HepG2 (cell line): ENCODE results near the gene MRI1. TPM values are rescaled to one million over a fixed set of nuclear protein-coding genes. Genes with fewer than 3 reads are reported as not detected.
A peak's percentile ranks its signal among the peaks of the same experiment; 100 is the strongest.

Source experiments
- ATF1 ChIP-seq: IDR thresholded peaks from 2 replicates; pipeline ENCODE4 v1.6.1; 2016; ENCODE audit warnings: mild to moderate bottlenecking, control low read depth
- CBX2 ChIP-seq, 2 experiments: fragments of 200-600 bp in 1 of 2; sonication (generic); formaldehyde crosslinking in 1 of 2; IDR thresholded peaks; 2 replicates each; pipeline versions ENCODE4 v1.7.0 to v1.8.1; 2018 to 2022; ENCODE audit warnings: low read depth in 2 of 2, low read length in 1 of 2, mild to moderate bottlenecking in 1 of 2, missing genetic modification reagents in 1 of 2
- CEBPB ChIP-seq: IDR thresholded peaks from 2 replicates; pipeline ENCODE4 v1.6.1; 2011; ENCODE audit warnings: low read depth, low read length, improper control_type of control experiment, borderline replicate concordance
- E2F5 ChIP-seq: sonication (generic); formaldehyde crosslinking; conservative IDR thresholded peaks from 2 replicates; pipeline ENCODE4 v1.4.0; 2020; ENCODE audit warnings: missing genetic modification reagents
- ERF ChIP-seq: IDR thresholded peaks from 2 replicates; pipeline ENCODE4 v1.6.1; 2018; ENCODE audit warnings: missing biosample characterization, missing genetic modification reagents
- GRHL1 ChIP-seq: sonication (generic); formaldehyde crosslinking; conservative IDR thresholded peaks from 2 replicates; pipeline ENCODE4 v1.8.0; 2022; ENCODE audit warnings: missing genetic modification reagents
- HOXD1 ChIP-seq: sonication (generic); formaldehyde crosslinking; IDR thresholded peaks from 2 replicates; pipeline ENCODE4 v1.5.0; 2020; ENCODE audit warnings: missing genetic modification reagents
- MYNN ChIP-seq: sonication (generic); formaldehyde crosslinking; IDR thresholded peaks from 2 replicates; pipeline ENCODE4 v1.4.0; 2020; ENCODE audit warnings: mild to moderate bottlenecking, low read depth, missing genetic modification reagents
- NCOA1 ChIP-seq: sonication (generic); formaldehyde crosslinking; IDR thresholded peaks from 2 replicates; pipeline ENCODE4 v1.9.0; 2021; ENCODE audit warnings: missing genetic modification reagents
- NCOA5 ChIP-seq: sonication (generic); formaldehyde crosslinking; IDR thresholded peaks from 2 replicates; pipeline ENCODE4 v1.4.0; 2020; ENCODE audit warnings: missing genetic modification reagents
- PHF20 ChIP-seq: sonication (generic); formaldehyde crosslinking; IDR thresholded peaks from 2 replicates; pipeline ENCODE4 v1.5.0; 2020; ENCODE audit warnings: mild to moderate bottlenecking, missing genetic modification reagents
- RAD21 ChIP-seq: fragments of 450-650 bp; formaldehyde crosslinking; IDR thresholded peaks from 2 replicates; pipeline ENCODE4 v1.5.0; 2020; ENCODE audit warnings: mild to moderate bottlenecking
- SIX4 ChIP-seq: sonication (generic); formaldehyde crosslinking; IDR thresholded peaks from 2 replicates; pipeline ENCODE4 v1.4.0; 2020; ENCODE audit warnings: missing genetic modification reagents
- STAG1 ChIP-seq: sonication (generic); formaldehyde crosslinking; IDR thresholded peaks from 2 replicates; pipeline ENCODE4 v1.4.0; 2020; ENCODE audit warnings: missing genetic modification reagents
- WIZ ChIP-seq: sonication (generic); formaldehyde crosslinking; IDR thresholded peaks from 2 replicates; pipeline ENCODE4 v1.5.1; 2020; ENCODE audit warnings: mild to moderate bottlenecking, missing genetic modification reagents
- ZKSCAN1 ChIP-seq: fragments of 150-350 bp; IDR thresholded peaks from 2 replicates; pipeline ENCODE4 v1.6.1; 2014; ENCODE audit warnings: low read length
- ZNF30 ChIP-seq: sonication (generic); formaldehyde crosslinking; IDR thresholded peaks from 2 replicates; pipeline ENCODE4 v1.5.0; 2020; ENCODE audit warnings: mild to moderate bottlenecking, missing genetic modification reagents
- ZNF326 ChIP-seq: sonication (generic); formaldehyde crosslinking; IDR thresholded peaks from 2 replicates; pipeline ENCODE4 v1.4.0; 2020; ENCODE audit warnings: missing genetic modification reagents, borderline replicate concordance
- ZNF331 ChIP-seq: sonication (generic); formaldehyde crosslinking; IDR thresholded peaks from 2 replicates; pipeline ENCODE4 v1.4.0; 2020; ENCODE audit warnings: missing genetic modification reagents
- ZNF567 ChIP-seq: sonication (generic); formaldehyde crosslinking; IDR thresholded peaks from 2 replicates; pipeline ENCODE4 v1.8.1; 2023; ENCODE audit warnings: mild to moderate bottlenecking, missing genetic modification reagents, borderline replicate concordance
- ZNF672 ChIP-seq: sonication (generic); formaldehyde crosslinking; IDR thresholded peaks from 2 replicates; pipeline ENCODE4 v1.8.1; 2022; ENCODE audit warnings: missing genetic modification reagents
- ZNF678 ChIP-seq: sonication (generic); formaldehyde crosslinking; IDR thresholded peaks from 2 replicates; pipeline ENCODE4 v1.4.0; 2020; ENCODE audit warnings: mild to moderate bottlenecking, missing genetic modification reagents
- ZNF713 ChIP-seq: sonication (generic); formaldehyde crosslinking; IDR thresholded peaks from 2 replicates; pipeline ENCODE4 v1.4.0; 2020; ENCODE audit warnings: mild to moderate bottlenecking, missing genetic modification reagents
- ZSCAN20 ChIP-seq: sonication (generic); formaldehyde crosslinking; IDR thresholded peaks from 2 replicates; pipeline ENCODE4 v1.4.0; 2020; ENCODE audit warnings: missing genetic modification reagents, mild to moderate bottlenecking, borderline replicate concordance
- polyA plus RNA-seq, 8 experiments: library from polyadenylated mRNA; depleted of rRNA in 3 of 8; stranded (reverse) in 7 of 8; unstranded in 1 of 8; fragments of >200 nt; fragmentation: Illumina TruSeq in 4 of 8; extraction: Trizol in 4 of 8; gene quantifications; 2 replicates each; pipeline versions ENCODE4 v1.2.1 to v1.2.3, GENCODE V29; 2011 to 2016; ENCODE audit warnings: low read depth in 4 of 8, missing spikeins in 1 of 8, mixed read lengths in 1 of 8; ENCODE audit not compliant: insufficient read depth in 1 of 8
- total RNA-seq, 5 experiments: library from RNA; depleted of rRNA; stranded (reverse); fragments of >200 nt; fragmentation: Illumina TruSeq; extraction: Trizol; gene quantifications; 2 replicates each; pipeline ENCODE4 v1.2.3, GENCODE V29; 2016; ENCODE audit warnings: low read depth in 1 of 5
- TF ChIP-seq, protein P1 (sequence below): sonication (generic); formaldehyde crosslinking; IDR thresholded peaks from 2 replicates; pipeline ENCODE4 v1.5.1; 2020; ENCODE audit warnings: mild to moderate bottlenecking, missing genetic modification reagents, borderline replicate concordance
- TF ChIP-seq, protein P2 (sequence below): fragments of 450-650 bp; IDR thresholded peaks from 2 replicates; pipeline ENCODE4 v1.6.1; 2017

The MRI1 gene
- total and polyA plus RNA-seq, 2 of the 13 experiments (the other 11 are each of a cell fraction or from before 2014, with no cell fraction given): 20.1 to 20.6 TPM

- TF ChIP-seq ZSCAN20 (CRISPR knock-in tag) (no peak), ZKSCAN1 (no peak), ZNF331 (peak; percentile 73), ZNF567 (CRISPR knock-in tag) (no peak; the same call in 1 of the 2 replicates), HOXD1 (CRISPR knock-in tag) (no peak), ZNF678 (no peak; the same call in 1 of the 2 replicates), ERF (peak; percentile 93), CBX2 (IDR thresholded peaks at IDR 0.05; ENCODE audit: low read depth, low read length) (no peak), CBX2 (CRISPR knock-in tag; IDR thresholded peaks at IDR 0.05; ENCODE audit: low read depth) (no peak), WIZ (CRISPR knock-in tag) (no peak), RAD21 (CRISPR knock-in tag) (no peak; the same call in 1 of the 2 replicates), E2F5 (0 out of 2 replicates have a peak, but pooled peaks have one; percentile 54), PHF20 (CRISPR knock-in tag) (peak; percentile 95), SIX4 (CRISPR knock-in tag) (peak; percentile 82), NCOA5 (no peak), ZNF713 (no peak), STAG1 (CRISPR knock-in tag) (no peak), NCOA1 (CRISPR knock-in tag) (no peak), ZNF30 (CRISPR knock-in tag) (no peak), GRHL1 (CRISPR knock-in tag) (no peak), MYNN (CRISPR knock-in tag) (0 out of 2 replicates have a peak, but pooled peaks have one; percentile 53), CEBPB (no peak), ATF1 (CRISPR knock-in tag) (peak; percentile 90), ZNF326 (CRISPR knock-in tag) (no peak), ZNF672 (CRISPR knock-in tag) (peak; percentile 53; the same call in 1 of the 2 replicates)
- TF ChIP-seq, protein P1, sequence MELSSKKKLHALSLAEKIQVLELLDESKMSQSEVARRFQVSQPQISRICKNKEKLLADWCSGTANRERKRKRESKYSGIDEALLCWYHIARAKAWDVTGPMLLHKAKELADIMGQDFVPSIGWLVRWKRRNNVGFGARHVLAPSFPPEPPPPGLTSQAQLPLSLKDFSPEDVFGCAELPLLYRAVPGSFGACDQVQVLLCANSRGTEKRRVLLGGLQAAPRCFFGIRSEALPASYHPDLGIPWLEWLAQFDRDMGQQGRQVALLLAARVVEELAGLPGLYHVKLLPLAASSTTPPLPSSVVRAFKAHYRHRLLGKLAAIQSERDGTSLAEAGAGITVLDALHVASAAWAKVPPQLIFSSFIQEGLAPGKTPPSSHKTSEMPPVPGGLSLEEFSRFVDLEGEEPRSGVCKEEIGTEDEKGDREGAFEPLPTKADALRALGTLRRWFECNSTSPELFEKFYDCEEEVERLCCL (CRISPR knock-in tag): no peak; the same call in 1 of the 2 replicates
- TF ChIP-seq, protein P2, sequence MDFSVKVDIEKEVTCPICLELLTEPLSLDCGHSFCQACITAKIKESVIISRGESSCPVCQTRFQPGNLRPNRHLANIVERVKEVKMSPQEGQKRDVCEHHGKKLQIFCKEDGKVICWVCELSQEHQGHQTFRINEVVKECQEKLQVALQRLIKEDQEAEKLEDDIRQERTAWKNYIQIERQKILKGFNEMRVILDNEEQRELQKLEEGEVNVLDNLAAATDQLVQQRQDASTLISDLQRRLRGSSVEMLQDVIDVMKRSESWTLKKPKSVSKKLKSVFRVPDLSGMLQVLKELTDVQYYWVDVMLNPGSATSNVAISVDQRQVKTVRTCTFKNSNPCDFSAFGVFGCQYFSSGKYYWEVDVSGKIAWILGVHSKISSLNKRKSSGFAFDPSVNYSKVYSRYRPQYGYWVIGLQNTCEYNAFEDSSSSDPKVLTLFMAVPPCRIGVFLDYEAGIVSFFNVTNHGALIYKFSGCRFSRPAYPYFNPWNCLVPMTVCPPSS: no peak
These were observed 10.2 kb downstream of the MRI1 start, which contains the start of gene C19orf53 (continued) for GRCh38 chr19:13774217-13775191.
